ENCODE data around the gene INCA1. TPM values are rescaled to one million over a fixed set of nuclear protein-coding genes. Genes with fewer than 3 reads are reported as not detected.

The INCA1 gene
- total RNA-seq, 2 donors from 2014 or later, result 1.6 to 4.2 TPM

DNA sequence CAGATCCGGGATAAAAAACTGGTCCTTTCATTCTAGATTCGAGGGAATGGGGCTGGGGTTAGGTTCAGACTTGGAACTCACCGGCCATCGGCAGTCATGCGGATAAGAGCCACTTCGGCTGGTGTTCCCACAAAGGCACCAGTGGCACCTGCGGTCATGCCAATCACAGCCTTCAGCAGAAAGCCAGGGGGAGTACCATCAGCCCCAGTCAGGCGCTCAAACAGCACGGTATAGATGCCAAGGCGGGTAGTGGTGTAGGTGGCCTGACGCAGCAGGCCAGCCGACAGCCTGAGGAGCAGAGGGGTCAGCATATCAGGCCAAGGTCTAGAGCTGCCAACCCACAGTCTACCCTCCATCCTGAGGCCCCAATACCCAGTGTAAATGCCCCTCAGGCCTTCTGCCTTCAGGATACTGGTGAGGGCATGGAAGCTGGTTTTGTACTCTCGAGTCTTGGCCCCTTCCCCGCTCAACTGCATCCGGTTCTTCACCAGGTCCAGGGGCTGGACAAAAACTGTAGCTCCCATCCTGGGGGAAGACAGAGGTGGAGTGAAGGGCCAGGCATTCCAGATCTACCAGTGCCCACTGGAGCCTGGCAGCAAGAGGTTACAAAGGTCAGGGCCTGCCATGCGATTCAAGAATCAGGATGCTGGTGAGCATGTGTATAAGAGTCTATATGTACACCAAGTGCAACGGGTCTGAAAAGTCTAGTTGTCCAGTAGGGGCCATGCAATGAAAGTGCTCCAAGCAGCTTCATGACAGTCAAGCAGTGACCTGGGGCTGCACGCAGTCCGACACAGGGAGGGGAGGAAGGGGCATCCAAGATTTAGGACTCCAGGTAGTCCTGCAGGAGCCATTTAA lies 58.4 kb downstream of the INCA1 start:
- no peaks in the 10 kb centered on the region for H3K9me3 ChIP-seq
- peak overlapping the region; percentile 98 for H3K27ac ChIP-seq
- H3K4me3 ChIP-seq, result peak overlapping the region; percentile 70
- peaks cover 11% of the 10 kb centered on the region for H3K4me1 ChIP-seq
- no peak for DNase-seq
- peak overlapping the region; percentile 96 to 99 for H3K9ac ChIP-seq (ENCODE audit: low read depth in 2 of 2, low read length in 2 of 2)
- intact Hi-C loops (cut with DNase I), result loop anchor here (5.0 kb wide), 1 partner anchor 58 kb away; the partner anchor contains the start of genes INCA1 and KIF1C
- peaks cover 12% of the 10 kb centered on the region for H3K36me3 ChIP-seq
- no peaks in the 10 kb centered on the region for H3K27me3 ChIP-seq
- TF ChIP-seq, protein P1, sequence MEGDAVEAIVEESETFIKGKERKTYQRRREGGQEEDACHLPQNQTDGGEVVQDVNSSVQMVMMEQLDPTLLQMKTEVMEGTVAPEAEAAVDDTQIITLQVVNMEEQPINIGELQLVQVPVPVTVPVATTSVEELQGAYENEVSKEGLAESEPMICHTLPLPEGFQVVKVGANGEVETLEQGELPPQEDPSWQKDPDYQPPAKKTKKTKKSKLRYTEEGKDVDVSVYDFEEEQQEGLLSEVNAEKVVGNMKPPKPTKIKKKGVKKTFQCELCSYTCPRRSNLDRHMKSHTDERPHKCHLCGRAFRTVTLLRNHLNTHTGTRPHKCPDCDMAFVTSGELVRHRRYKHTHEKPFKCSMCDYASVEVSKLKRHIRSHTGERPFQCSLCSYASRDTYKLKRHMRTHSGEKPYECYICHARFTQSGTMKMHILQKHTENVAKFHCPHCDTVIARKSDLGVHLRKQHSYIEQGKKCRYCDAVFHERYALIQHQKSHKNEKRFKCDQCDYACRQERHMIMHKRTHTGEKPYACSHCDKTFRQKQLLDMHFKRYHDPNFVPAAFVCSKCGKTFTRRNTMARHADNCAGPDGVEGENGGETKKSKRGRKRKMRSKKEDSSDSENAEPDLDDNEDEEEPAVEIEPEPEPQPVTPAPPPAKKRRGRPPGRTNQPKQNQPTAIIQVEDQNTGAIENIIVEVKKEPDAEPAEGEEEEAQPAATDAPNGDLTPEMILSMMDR (IDR thresholded peaks at IDR 0.05), result no peak

Small RNAs within 50 kb of the gene (microRNA-seq; reads per million reads assigned to microRNA genes)
- gene MIR6864 (not detected), gene MIR6865 (not detected)

Other genes starting within 250 kb of the INCA1 start
- 10 to 100 TPM; 15.1 to 37.7 TPM for gene TM4SF5, start 225.6 kb downstream of the INCA1 start, total RNA-seq
- 1 to 10 TPM in 1 of 2 donors, under 1 TPM in 1; 0.91 to 2.0 TPM for gene VMO1, start 211.2 kb downstream of the INCA1 start, total RNA-seq
- under 1 TPM; 0.35 to 0.40 TPM for gene GLTPD2, start 208.6 kb downstream of the INCA1 start, total RNA-seq
- gene PSMB6, start 201.4 kb downstream of the INCA1 start, total RNA-seq, result 100 to 1,000 TPM in 1 of 2 donors, 10 to 100 TPM in 1; 97.5 to 171 TPM
- gene PLD2, start 190.4 kb downstream of the INCA1 start, total RNA-seq, result 10 to 100 TPM; 18.8 to 28.3 TPM
- 100 to 1,000 TPM; 172 to 215 TPM for gene MINK1, start 164.2 kb downstream of the INCA1 start, total RNA-seq
- gene C17orf107, start 98.0 kb downstream of the INCA1 start, total RNA-seq, result 1 to 10 TPM in 1 of 2 donors, under 1 TPM in 1; 0.74 to 1.8 TPM
- gene CHRNE, start 94.4 kb downstream of the INCA1 start, total RNA-seq, result 1 to 10 TPM in 1 of 2 donors, not detected in 1; 1.1 TPM
- gene GP1BA, start 65.2 kb downstream of the INCA1 start, total RNA-seq, result not detected
- gene SLC25A11, start 57.5 kb downstream of the INCA1 start, total RNA-seq, result 100 to 1,000 TPM in 1 of 2 donors, 10 to 100 TPM in 1; 73.1 to 116 TPM
- gene RNF167, start 57.3 kb downstream of the INCA1 start, total RNA-seq, result 100 to 1,000 TPM in 1 of 2 donors, 10 to 100 TPM in 1; 92.1 to 120 TPM
- 1,000 to 10,000 TPM in 1 of 2 donors, 100 to 1,000 TPM in 1; 839 to 1,278 TPM for gene PFN1, start 49.0 kb downstream of the INCA1 start, total RNA-seq
- gene ENO3, start 46.4 kb downstream of the INCA1 start, total RNA-seq, result 10 to 100 TPM in 1 of 2 donors, 1 to 10 TPM in 1; 3.8 to 17.6 TPM
- 10 to 100 TPM; 47.7 to 56.4 TPM for gene SPAG7, start 29.7 kb downstream of the INCA1 start, total RNA-seq
- 10 to 100 TPM; 39.8 to 52.6 TPM for gene CAMTA2, start 9.8 kb downstream of the INCA1 start, total RNA-seq
- 100 to 1,000 TPM; 195 to 291 TPM for gene KIF1C, start 428 bp upstream of the INCA1 start, total RNA-seq
- gene SLC52A1, start 37.9 kb upstream of the INCA1 start, total RNA-seq, result 1 to 10 TPM; 1.7 to 2.6 TPM
- 1 to 10 TPM; 6.2 to 6.3 TPM for gene ZFP3, start 80.9 kb upstream of the INCA1 start, total RNA-seq
- 10 to 100 TPM in 1 of 2 donors, 1 to 10 TPM in 1; 8.0 to 10.9 TPM for gene ZNF232, start 114.4 kb upstream of the INCA1 start, total RNA-seq
- under 1 TPM in 1 of 2 donors, not detected in 1; 0.13 TPM for gene USP6, start 118.5 kb upstream of the INCA1 start, total RNA-seq
- 1 to 10 TPM; 3.7 to 4.0 TPM for gene ZNF594, start 194.3 kb upstream of the INCA1 start, total RNA-seq
- 1 to 10 TPM in 1 of 2 donors, under 1 TPM in 1; 0.86 to 1.5 TPM for gene SCIMP, start 237.3 kb upstream of the INCA1 start, total RNA-seq